Adrenal gland (tissue), 12 donors: ENCODE data around the gene VMAC. TPM values are rescaled to one million over a fixed set of nuclear protein-coding genes. Genes with fewer than 3 reads are reported as not detected.

ENCODE experiments used
- DNase-seq, 7 donors: peaks; one replicate each; pipeline ENCODE4 v3.0.0-alpha.2; 2019 to 2020
- H3K27ac ChIP-seq, 5 donors: fragments of 200-600 bp; sonication (generic) in 4 of 5; 1 replicate in 3 of 5; 2 replicates in 2 of 5; pipeline versions ENCODE4 v1.5.1 to v1.8.0; 2016 to 2020; ENCODE audit warnings: mild to moderate bottlenecking in 1 of 5
- H3K27me3 ChIP-seq: fragments of 200-600 bp; 2 replicates; pipeline ENCODE4 v1.8.0; 2021
- H3K36me3 ChIP-seq, 2 donors: fragments of 200-600 bp; replicated peaks in 1 of 2; 1 replicate in 1 of 2; 2 replicates in 1 of 2; pipeline versions ENCODE4 v1.5.1 to v1.8.0; 2018 to 2022
- H3K4me1 ChIP-seq, 2 donors: fragments of 200-600 bp; replicated peaks in 1 of 2; 1 replicate in 1 of 2; 2 replicates in 1 of 2; pipeline versions ENCODE4 v1.5.1 to v1.8.0; 2018 to 2021
- H3K4me3 ChIP-seq, 4 donors: fragments of 200-600 bp; sonication (generic) in 3 of 4; one replicate each; pipeline ENCODE4 v1.5.1; 2016 to 2018
- H3K9me3 ChIP-seq, 3 donors: fragments of 200-600 bp; sonication (generic) in 1 of 3; replicated peaks in 1 of 3; 1 replicate in 2 of 3; 2 replicates in 1 of 3; pipeline versions ENCODE4 v1.5.1 to v1.8.0; 2016 to 2021
- POLR2A ChIP-seq, 2 donors: fragments of 450-650 bp; IDR thresholded peaks; one replicate each; pipeline ENCODE4 v1.6.1; 2017; ENCODE audit warnings: antibody characterized with exemption in 2 of 2, mild to moderate bottlenecking in 2 of 2, moderate library complexity in 1 of 2
- WGBS, 4 donors: extraction: QIAGEN DNeasy Blood & Tissue Kit in 2 of 4; methylation state at CpG; one replicate each; pipeline versions ENCODE4 v1.1.5 to v1.1.7; 2013 to 2017; 5-methylcytosine and 5-hydroxymethylcytosine counted together
- intact Hi-C, 2 donors: fragments of 100-400 bp; cut with DNase I; formaldehyde crosslinking; loops; one replicate each; pipeline versions ENCODE4 v1.14.1 to v1.15.0; 2022 to 2023
- polyA plus RNA-seq, 3 donors: library from polyadenylated mRNA; stranded (reverse); fragments of 200-250 nt in 2 of 3; fragments of 350-450 nt in 1 of 3; fragmentation: Illumina TruSeq in 1 of 3; extraction: RNeasy Lipid Tissue Mini Kit (QIAGEN cat#74804) in 1 of 3; gene quantifications; one replicate each; pipeline ENCODE4 v1.2.3, GENCODE V29; 2013 to 2014
- total RNA-seq, 9 donors: library from RNA; depleted of rRNA in 4 of 9; stranded (reverse); fragments of >200 nt in 4 of 9; fragments of 120-200 nt in 1 of 9; fragmentation: NEBNext Ultra II Directional in 1 of 9; extraction: Animal tissue kit (Norgen Biotek cat#: 25700) in 1 of 9; gene quantifications; one replicate each; pipeline versions ENCODE4 v1.1.0 to v1.2.4, GENCODE V29; 2013 to 2023
- TF ChIP-seq, protein P1 (sequence below), 6 experiments: fragments of 450-650 bp in 4 of 6; fragments of 200-600 bp in 2 of 6; sonication (generic) in 1 of 6; IDR thresholded peaks; 1 replicate in 5 of 6; 2 replicates in 1 of 6; pipeline versions ENCODE4 v1.5.1 to v1.8.0; 2016 to 2021; ENCODE audit warnings: antibody characterized with exemption in 6 of 6, mild to moderate bottlenecking in 2 of 6, moderate library complexity in 1 of 6
- donor health status: healthy with polysubstance abuse.
- donor health status: Bipolar disorder and iron deficiency.
- donor health status: DM: yes; HTN: yes; CAD: no.
- donor health status: DM: no; HTN: no; CAD: no.
- donor health status: DM: no; HTN: no; CAD: no.
- donor health status: DM: yes; HTN: yes; CAD: no.

The VMAC gene
- total and polyA plus RNA-seq, 12 donors = 3.5 to 15.6 (median 8.3) TPM

DNA sequence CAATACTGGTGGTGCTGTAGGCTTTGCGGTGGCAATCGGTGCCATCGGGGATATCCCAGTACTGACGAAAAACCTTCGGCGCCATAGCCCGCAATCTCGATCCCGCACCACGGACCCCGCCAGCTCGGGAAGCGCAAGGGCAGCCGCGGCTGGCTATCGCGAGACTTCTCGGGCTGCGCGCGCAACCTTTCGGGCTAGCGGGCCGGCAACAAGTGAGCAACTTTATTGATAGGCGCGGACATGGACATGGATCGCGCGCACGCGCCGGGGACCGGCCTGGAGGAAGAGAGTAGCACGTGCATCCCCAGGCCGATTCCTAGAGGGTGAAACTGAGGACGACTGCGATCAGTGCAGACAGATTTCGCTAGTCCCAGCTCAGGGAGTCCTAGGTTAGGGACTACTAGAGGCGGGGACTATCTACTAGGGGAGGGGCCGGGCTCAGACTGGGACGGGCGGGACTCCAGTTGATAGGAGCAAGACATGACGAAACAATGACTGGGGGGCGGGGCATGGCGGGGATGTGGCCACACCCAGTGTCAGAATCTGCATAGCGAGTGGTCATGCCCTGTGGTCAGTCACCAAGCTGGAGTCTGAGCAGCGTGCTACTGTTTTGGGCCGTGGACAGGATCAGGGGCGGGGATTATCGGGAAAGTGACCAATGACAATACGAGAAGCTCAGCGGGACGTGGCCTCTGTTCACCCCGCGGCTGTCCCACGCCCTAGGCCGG lies 884 bp upstream of the VMAC start, which contains the start of gene NDUFA11:
Gene NDUFA11, minus strand, starts transcription at position 167 of the 728 bp plus-strand sequence. Its CDS starts 82 bp downstream, at position 85.
- TF ChIP-seq, protein P1, sequence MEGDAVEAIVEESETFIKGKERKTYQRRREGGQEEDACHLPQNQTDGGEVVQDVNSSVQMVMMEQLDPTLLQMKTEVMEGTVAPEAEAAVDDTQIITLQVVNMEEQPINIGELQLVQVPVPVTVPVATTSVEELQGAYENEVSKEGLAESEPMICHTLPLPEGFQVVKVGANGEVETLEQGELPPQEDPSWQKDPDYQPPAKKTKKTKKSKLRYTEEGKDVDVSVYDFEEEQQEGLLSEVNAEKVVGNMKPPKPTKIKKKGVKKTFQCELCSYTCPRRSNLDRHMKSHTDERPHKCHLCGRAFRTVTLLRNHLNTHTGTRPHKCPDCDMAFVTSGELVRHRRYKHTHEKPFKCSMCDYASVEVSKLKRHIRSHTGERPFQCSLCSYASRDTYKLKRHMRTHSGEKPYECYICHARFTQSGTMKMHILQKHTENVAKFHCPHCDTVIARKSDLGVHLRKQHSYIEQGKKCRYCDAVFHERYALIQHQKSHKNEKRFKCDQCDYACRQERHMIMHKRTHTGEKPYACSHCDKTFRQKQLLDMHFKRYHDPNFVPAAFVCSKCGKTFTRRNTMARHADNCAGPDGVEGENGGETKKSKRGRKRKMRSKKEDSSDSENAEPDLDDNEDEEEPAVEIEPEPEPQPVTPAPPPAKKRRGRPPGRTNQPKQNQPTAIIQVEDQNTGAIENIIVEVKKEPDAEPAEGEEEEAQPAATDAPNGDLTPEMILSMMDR (IDR thresholded peaks at IDR 0.05) = peak in 1 of 6 experiments; percentile 37
- TF ChIP-seq POLR2A (IDR thresholded peaks at IDR 0.05) = peak; percentile 81 to 84
- no peaks in the 10 kb centered on the region for H3K27me3 ChIP-seq
- peaks cover 0 to under 1% of the 10 kb centered on the region in 2 donors for H3K36me3 ChIP-seq
- intact Hi-C loops = no loop called here
- peak in 6 of 7 donors; percentile 98 to 100 (median 100) for DNase-seq
- H3K4me3 ChIP-seq = peak within 1 kb of the TSS; percentile 1 to 100 (median 97)
- H3K9me3 ChIP-seq = no peaks in the 10 kb centered on the region
- peaks cover 16 to 38% of the 10 kb centered on the region in 2 donors for H3K4me1 ChIP-seq
- WGBS, 4 donors = 0 to 1% (median 0%) methylated on average over 14 to 57 of the region's 57 CpGs
- H3K27ac ChIP-seq = peak within 1 kb of the TSS; percentile 71 to 98 (median 92)

DNA sequence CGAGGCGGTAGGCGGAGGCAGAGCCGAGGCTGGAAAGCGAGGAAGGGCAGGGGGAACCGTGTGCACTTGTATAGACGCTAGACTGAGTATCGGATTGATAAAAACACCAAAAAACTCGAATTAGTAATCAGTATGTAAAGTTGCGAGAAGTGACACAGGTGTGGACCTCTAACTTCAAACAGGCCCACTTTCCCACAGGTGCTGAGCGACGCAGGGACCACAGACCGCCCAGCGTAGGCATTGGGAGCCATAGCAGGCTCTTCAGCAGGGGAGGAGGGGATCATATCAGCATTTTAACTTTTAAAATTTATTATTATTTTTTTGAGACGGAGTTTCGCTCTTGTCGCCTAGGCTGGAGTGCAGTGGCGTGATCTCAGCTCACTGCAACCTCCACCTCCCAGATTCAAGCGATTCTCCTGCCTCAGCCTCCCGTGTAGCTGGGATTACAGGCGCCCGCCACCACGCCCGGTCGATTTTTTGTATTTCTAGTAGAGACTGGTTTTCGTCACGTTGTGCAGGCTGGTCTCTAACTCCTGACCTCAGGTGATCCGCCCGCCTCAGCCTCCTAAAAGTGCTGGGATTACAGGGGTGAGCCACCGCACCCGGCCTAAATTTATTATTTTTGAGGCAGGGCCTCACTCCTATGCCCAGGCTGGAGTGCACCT lies 574 bp downstream of the VMAC start:
- TF ChIP-seq, protein P1 (IDR thresholded peaks at IDR 0.05) = no peak
- TF ChIP-seq POLR2A (IDR thresholded peaks at IDR 0.05) = no peak
- intact Hi-C loops = no loop called here
- Histone ChIP-seq H3K27me3 (no peaks in the 10 kb centered on the region), H3K4me1 (peaks cover 16 to 38% of the 10 kb centered on the region in 2 donors), H3K4me3 (peak overlapping the region in 3 of 4 donors; percentile 62 to 95 (median 77)), H3K36me3 (peaks cover 0 to 14% of the 10 kb centered on the region in 2 donors), H3K9me3 (no peaks in the 10 kb centered on the region), H3K27ac (peak overlapping the region in 4 of 5 donors; percentile 76 to 98 (median 85))
- peak in 1 of 7 donors; percentile 30 for DNase-seq
- 47 to 52% (median 50%) methylated on average over 31 of the region's 31 CpGs for WGBS, 4 donors

DNA sequence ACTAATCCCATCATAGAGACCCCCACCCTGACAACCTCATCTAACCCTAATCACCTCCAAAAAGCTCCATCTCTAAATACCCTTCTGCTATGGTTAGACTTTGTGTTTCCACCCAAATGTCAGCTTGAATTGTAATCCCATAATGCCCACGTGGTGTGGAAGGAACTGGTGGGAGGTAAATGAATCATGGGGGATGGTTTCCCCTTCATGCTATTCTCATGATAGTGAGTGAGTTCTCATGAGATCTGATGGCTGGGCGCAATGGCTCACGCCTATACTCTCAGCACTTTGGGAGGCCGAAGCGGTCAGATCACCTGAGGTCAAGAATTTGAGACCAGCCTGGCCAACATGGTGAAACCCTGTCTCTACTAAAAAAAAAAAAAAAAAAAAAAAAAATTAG lies 2.6 kb downstream of the VMAC start:
- Histone ChIP-seq H3K4me3 (no peak overlapping the region), H3K27ac (no peak overlapping the region), H3K4me1 (peaks cover 16 to 24% of the 10 kb centered on the region in 2 donors), H3K9me3 (no peaks in the 10 kb centered on the region), H3K36me3 (peaks cover 0 to 14% of the 10 kb centered on the region in 2 donors), H3K27me3 (no peaks in the 10 kb centered on the region)
- intact Hi-C loops = no loop called here
- no peak for DNase-seq
- 27 to 83% (median 59%) methylated on average over 1 to 5 of the region's 5 CpGs for WGBS, 4 donors
- TF ChIP-seq, protein P1 (IDR thresholded peaks at IDR 0.05) = no peak
- TF ChIP-seq POLR2A (IDR thresholded peaks at IDR 0.05) = no peak

DNA sequence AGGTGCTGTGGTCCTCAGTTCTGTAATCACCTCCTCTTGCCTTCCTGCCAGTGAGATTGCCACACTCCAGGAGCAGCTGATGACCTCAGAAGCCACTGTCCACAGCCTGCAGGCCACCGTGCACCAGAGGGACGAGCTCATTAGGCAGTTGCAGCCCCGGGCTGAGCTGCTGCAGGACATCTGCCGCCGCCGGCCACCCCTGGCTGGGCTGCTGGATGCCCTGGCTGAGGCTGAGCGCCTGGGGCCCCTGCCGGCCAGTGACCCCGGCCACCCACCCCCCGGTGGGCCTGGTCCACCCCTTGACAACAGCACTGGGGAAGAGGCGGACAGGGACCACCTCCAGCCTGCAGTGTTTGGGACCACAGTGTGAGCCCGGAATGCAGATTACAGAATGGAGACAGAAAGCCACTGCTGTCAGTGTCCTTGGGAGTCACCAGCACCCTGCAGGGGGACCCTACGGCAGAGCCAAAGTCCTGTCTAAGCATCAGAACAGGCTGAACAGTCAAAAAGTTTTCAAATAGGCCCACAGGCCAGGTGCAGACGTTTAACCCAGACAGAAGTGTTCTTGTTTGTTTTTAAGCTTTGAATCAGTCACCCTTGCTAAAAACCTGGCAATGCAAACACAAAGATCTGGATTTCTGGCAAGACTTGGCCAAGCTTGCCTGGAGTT lies 4.2 kb downstream of the VMAC start:
- DNase-seq = peak in 2 of 7 donors; percentile 51 to 71
- Histone ChIP-seq H3K4me1 (peaks cover 14 to 18% of the 10 kb centered on the region in 2 donors), H3K36me3 (peaks cover 0 to 14% of the 10 kb centered on the region in 2 donors), H3K27me3 (no peaks in the 10 kb centered on the region), H3K27ac (peak overlapping the region in 1 of 5 donors; percentile 30), H3K9me3 (no peaks in the 10 kb centered on the region), H3K4me3 (no peak overlapping the region)
- 63 to 73% (median 70%) methylated on average over 8 to 14 of the region's 14 CpGs for WGBS, 4 donors
- TF ChIP-seq POLR2A (IDR thresholded peaks at IDR 0.05) = no peak
- intact Hi-C loops = no loop called here
